Activated T-cell treated with anti-CD3 and anti-CD28 coated beads for 1 hour (primary cell): ENCODE results near the gene KLF3.

Experiments used
- DNase-seq: peaks from one replicate; pipeline ENCODE4 v3.0.0-alpha.2; 2020; ENCODE audit warnings: low read depth

The KLF3 gene

DNA sequence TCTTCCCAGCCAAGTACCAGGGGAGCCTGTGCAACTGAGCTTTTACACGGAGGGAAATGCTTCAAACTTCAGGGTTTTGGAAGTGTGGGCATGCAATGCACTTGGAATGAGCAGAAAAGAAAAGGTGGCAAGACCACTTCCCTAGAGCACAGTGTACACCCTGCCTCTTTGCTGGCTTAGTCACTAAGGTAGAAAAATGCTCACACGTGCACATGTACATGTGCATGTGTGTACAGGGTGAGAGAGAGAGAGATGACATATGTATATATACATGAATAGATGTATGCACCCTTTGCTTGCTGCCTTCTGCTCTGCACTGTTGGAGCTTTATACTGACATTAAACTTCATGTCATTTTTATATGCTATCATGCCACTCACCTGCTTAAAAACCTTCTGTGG lies 7.9 kb upstream of the KLF3 start:
- no peak for DNase-seq

DNA sequence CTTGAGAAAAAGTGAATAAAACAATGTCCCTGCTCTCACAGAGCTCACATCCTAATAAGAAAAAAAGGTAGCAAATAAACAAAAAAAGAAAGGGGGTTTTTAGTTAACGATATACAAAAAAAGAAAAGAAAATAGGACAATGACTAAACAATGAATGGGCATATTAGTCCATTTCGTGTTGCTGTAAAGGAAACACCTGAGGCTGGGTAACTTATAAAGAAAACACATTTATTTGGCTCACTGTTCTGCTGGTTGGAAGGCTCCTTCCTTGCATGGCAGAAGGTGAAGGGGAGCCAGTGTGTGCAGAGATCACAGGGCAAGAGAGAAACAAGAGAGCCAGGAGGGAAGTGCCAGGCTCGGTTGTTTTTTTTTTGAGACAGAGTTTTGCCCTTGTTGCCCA lies 4.7 kb upstream of the KLF3 start:
- DNase-seq = no peak

DNA sequence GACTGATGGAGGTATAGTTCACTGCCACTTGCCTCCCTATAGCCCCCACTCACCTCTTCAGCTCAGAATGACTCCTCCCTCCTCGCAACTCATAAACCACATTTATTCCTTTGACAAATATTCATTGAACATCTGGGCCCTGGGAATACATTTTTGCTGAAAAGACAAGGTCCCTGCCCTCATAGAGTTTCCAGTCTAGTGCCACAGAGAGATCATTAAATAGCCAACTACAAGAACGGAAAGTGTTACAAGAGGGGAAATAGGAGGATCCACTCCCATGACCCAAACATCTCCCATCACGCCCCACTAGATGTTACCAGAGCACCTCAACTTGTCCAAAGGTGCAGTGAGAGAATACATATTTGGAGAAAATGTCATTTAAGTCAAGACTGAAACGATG lies 3.2 kb upstream of the KLF3 start:
- DNase-seq = no peak

DNA sequence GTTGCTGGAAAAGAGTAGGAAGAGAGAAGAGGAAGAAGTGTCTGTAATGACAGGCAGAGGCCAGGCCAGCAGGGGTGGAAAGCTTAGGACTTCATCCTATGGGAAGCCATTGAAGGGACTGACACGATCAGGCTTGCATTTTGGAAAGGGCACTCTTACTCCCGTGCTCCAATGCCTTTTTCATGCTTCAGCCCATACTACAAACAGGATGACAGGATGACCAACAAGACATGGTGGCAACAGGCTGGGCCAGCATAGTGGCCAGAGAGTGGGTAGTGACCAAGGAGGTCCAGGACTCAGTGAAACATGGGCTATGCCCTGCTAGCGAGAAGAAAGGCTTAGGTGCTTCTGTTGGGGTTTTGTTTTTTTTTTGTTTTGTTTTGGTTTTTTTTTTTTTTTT lies 2.6 kb upstream of the KLF3 start:
- DNase-seq = no peak

DNA sequence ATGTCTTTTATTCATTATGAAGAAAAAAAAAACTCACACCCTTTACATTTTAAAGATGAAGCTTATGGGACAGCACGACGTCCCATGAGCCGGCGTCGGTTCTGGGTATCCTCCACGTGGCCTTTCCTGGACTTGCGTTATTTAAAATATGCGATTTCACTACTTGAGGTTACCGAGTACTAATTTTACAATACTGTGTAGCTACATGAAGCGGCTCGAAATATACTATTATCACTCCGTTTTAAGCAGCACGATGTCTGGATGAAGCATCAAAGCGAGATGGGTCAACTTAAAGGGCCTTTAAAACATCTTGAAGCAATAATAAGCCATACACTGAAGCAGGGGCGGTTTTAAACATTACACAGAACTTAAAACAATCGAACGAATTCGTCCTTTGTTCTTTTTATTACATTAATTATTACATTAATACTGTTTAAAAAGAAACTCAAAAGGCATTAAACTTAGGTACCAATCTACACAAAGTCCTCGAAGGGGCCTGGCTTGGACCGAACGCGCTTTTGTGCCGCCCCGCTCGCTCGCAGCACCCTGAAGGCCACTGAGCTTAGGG lies 1.4 kb upstream of the KLF3 start:
- no peak for DNase-seq

DNA sequence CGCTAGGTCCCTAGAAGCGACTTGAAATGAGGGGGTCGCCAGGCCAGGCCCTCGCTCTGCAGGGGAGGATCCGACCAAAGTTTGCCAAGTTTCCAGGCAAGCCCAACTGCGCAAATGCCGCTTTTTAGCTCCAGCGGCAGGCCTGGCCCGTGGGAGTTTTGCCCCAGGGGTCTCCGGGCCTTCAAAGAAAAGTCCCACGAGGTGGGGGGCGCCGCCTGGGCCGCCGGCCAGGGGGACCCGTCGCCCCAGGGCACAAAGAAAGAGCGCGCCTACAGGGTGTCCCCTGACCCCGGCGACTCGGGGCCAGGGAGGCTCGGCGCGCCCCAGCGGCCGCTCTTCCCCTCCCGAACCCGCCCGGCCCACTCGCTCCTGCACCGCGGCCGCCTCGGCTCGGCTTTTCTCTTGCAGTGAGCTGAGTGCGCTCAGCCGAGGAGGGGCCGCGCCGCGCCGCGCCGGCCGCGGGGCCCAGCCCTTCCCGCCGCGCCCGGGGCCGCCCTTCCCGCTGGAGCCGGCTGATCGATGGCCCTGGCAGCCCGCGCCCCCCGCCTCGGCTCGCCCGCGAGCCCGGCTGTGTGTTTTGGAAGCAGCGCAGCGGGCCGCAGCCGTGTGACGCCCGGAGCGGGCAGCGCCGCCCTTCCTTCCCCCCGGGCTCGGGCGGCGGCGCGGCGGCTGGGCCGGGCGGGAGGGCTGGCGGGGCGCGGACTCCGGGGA lies 754 bp upstream of the KLF3 start:
- no peak for DNase-seq

DNA sequence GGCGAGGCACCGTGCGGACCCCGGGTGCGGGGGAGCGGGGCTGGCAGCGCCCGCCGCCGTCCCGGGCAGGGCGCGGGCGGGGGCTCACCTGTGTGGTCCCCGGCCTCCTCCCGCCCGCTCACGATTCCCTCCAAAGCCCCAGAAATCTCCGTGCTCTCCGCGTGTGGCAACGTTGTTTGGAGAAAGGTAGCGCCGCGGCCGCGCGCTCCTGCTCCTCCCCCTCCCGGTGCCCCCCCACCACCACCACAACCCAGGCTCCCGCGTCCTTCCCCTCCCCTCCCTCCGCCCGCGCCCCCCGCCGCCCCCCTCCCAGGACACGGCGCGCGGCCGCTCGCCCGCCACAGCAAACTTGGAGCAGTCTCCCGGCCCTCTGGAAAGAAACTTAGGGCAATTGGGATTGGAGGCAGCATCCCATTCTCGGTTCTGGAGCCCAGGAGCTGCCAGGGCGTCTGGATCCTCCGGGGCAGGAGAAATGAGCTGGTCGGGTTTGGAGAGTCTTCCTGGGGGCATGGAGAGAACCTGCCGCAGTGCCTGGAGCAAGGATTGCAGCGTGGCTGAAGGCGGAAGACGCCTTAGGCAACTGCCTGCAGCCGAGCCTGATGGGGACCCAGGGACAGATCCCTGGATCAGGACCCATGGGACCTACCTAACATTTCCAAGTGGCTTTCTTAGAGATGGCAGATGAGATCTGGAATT lies 855 bp downstream of the KLF3 start:
- peak; percentile 35 for DNase-seq

DNA sequence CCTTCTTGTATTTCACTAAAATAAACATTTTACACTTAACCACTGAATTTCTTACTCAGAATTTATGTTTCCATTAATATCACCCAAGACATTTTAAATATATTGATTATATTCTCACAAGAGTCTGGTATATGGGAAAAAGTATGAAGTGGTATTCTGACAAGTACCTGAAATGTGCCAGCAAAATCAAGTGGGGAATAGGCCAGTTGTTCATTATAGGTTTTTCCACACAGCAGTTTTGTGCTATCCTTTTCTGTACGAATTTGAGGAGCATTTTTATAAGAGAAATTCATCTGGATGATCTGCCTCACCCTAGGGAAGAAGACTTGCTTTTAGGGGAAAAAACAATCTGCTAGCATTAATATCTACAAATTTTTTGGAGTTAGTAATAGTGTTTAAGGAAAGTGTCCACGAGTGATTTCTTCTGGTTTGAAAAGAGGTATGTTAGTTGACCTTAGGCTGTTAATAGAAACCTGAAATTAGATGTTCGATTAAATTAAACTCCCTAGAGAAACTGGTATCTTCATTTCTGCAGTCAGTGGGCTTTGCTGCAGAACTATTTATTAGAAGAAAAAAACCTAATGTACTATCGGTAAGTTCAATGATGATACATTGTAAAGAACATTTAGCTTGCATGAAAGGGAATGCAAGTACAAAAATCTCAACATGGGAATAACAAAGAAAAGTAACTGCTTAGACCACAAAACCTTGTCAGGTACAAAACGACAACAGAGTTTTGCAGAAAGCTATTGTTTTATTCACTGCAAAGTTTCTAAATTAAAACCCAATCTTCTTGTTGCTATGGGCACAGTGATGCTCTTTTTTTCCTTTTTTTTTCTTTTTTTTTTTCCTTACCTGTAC lies 1.8 kb downstream of the KLF3 start:
- DNase-seq = no peak

DNA sequence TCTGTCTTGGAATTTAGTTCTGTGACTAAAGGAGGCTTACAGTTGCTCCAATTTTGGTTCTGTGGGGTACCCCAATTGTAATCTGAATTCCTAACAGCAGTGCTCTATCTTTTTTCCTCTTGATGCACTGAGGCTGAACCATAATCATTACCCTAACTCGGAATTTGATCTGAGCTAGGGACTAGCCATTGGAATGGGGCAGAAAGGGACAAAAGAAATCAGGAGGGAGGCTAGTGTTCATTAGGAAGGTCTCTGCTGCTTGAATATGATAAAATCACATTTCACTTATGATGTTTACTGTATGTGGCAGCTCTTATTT lies 2.7 kb downstream of the KLF3 start:
- DNase-seq = no peak

DNA sequence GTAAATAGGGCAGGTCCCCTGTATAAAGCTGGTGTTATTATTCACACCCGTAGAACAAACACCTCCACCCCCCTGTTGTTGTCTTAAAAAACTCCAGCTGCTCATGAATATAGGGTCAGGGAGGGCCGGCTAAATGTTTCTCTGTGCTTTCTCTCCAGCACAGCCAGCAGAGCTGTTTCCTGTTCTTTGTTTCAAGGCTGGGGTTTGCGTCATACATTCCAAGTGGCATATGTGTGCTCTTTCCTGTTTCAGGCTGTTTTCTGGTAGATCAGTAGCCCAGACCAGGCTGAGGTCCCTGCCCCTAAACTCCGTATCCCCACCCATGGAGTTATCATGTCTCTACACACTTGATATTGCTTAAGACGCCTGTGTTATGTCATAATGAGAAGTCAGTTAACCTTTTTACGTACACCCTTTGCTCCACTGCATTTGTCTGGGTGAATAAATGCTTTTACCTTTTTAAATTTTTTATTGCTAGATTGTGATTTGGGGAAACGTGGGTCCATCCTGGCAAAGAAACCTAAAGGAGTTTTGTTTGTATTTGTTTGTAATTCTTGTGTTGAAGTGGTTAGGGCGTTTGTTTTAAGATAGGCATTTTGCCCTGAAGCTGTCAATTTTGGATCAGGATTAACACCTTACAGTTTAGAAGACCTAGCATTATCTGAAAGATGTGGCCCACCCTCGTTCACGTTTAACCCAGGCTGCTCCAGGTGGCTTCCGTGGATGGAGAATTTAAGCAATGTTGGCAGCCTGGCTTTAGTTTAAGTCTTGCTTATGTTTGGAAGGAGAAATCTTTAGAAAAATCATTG lies 3.3 kb downstream of the KLF3 start:
- no peak for DNase-seq

DNA sequence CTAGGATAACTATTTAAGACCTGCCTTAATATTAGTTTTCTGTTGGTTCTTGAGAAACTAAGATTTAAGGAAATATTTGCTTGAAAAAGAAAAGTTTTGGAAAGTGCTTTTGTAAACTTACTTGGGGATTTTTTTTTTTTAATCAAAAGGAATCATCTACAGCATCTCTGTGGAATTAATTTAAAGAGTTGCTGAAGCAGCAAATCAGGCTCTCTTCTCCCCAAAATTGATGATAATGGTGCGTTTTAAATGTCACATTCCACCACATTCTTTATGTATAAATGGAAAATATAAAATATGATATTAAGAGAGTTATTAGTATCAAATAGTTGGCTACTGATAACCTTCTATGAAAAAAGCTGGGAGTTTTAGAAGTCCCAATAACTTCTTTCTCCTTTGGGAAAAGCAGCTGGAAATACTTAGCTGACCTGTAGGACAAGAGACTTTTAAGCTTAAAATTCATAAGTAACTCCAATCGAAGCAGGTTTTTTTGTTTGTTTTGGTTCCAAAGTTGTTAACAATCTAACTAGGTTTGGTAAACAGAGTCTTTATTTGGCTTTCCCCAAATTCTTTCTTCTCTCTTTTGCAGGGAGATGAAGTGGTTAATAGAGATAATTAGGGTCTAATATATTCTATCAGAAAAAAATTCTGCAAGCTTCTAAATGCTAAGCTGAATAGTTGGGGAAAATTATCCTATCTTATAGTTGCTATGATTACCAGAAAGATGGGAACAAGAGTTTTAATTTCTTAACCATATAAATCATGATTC lies 4.4 kb downstream of the KLF3 start:
- DNase-seq = no peak

DNA sequence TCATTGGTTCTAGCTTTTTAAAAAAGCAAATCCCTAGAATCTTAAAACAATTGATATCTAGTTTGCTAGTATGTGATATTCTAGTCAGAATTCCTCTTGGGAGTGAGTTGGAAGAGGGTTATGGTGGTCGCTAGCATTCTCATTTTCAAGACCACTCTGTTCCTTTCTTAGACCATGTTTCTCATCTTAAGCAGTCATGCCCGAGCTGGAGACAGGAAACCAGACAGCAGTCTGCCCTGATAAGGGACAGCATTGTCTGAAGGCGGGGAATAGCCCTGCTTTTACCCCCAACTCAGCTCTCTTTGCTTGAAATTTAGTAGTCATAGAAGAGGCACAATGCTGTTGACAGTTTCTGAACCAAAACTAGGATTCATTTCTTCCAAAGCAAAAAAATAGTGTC lies 5.2 kb downstream of the KLF3 start:
- DNase-seq = no peak

DNA sequence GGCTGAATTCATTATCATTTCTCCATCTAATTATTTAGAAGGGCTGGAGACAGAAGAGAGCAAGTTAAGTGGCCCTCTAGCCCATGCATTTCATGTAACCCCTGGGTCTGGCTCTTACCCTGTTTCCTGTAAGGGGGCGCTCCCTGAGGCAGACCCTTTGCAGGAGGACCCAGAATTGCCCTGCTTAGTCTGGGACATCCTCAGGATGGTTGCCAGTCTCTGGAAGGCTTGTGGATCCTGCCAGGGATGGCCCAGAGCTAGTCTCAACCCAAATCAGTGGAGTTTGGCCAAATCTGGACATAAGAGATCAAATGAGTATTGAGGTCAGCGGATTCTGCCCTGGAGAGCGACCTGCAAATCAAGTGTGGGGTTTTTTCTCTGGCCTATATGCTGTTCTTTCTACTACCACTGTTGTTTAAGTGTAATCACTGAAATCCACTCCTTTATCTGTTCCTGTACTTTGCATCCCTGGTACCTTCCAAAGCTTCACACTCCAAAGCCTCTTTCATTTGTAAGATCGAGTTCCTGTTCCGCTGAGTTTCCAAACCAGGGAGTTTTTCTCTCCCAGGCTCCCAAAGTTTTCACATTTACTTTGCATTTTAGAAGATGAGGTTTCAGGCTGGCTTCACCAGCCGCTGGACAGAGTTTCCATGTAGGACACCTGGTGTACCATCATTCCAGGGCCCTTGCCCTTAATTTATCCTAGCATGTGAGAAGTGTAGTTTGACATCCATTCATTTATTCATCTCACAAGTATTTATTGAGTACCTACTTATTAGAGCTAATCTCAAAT lies 6.3 kb downstream of the KLF3 start:
- no peak for DNase-seq

DNA sequence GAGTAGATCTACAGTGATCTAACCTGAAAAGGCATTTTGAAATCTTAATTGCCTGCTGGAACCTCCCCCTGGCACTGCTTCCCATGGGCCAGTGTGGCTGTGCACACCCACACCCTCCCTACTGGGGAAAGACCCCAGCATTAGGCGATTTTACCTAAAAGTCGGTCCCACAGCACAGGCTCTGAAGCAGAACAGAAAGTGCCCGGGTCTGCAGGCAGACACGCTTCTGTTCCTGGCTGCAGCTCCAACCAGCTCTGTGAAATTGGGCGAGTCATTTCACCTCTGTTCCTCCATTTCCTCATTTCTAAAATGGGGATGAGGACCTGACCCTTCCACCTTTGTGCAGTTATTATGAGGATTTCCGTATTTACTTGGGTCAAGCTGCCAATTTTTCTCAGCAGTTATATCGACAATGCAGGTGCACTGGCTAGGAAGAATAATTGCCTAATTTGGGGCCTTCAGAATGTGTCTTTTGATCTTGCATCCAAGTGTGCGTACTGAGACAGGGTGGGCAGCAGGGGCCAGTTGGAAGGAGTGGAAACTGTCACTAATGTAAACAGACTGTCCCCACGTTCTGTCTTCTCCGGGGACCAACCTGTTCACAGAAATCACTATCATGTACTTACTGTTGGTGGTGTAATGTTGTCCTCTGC lies 7.1 kb downstream of the KLF3 start:
- no peak for DNase-seq

DNA sequence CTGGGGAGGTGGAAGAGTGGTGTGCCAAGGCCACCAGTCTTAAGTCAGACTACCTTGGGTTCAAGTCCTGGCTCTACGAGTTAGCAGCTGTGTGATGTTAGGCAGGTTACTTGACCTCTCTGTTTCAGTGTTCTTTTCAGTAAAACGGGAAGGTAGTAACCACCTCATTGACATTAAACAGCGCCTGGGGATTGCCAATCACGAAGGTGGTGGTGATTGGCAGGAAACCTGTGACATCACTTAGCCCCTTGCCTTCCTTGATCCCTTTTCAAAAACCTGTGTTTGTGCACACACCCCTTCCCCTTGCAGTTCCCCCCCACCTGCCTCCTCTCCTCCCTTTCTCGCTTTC lies 7.6 kb downstream of the KLF3 start:
- no peak for DNase-seq

DNA sequence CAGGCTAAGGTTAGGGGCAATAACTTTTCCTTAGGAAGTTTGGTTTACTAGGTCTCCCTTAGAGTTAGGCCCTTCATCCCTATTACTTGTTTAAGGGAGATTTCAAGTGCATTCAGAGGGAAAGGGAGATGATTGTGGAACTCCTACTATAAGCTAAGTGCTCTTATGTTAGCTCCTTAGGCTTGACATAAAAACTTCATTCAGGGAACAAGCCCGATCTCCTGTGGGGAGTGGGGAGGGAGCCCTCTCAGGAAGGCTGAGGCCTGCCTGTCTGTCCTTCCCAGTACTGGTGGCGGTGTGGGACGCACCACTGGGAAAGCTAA lies 8.0 kb downstream of the KLF3 start:
- DNase-seq = no peak

DNA sequence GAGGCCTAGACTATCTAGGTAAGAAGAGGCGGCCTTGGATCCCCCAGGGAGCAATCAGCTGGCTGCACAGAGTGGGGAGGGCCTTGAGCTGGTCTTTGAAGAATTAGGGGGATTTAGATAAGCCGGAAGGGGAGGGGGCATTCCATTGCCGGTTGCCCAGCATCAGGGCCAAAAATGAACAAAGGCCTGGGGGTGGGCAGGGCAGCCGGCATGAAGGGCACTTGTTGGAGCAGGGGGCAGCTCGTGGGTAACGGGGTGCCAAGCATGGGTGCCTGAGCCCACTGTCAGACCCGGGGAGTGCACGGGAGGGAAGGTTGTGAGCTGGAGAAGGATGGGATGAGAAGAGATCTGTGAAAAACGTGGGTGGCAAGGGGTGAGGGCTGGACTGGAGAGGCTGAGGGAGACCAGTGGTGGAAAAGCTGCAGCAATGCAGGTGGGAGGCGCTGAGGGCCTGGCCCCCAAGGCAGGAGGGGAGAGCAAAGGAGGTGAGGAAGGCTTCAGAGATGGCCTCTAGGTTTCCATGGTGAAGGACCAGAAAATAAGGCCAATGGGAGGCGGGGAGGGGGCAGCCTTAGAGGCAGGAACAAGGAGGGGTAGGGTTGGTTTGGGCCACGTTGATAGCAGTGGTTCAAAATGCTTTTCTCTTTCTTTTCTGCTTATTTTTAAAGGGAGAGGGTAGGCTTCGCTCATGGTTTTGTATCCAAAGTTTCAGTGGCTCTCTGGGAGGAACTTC lies 8.6 kb downstream of the KLF3 start:
- DNase-seq = no peak

DNA sequence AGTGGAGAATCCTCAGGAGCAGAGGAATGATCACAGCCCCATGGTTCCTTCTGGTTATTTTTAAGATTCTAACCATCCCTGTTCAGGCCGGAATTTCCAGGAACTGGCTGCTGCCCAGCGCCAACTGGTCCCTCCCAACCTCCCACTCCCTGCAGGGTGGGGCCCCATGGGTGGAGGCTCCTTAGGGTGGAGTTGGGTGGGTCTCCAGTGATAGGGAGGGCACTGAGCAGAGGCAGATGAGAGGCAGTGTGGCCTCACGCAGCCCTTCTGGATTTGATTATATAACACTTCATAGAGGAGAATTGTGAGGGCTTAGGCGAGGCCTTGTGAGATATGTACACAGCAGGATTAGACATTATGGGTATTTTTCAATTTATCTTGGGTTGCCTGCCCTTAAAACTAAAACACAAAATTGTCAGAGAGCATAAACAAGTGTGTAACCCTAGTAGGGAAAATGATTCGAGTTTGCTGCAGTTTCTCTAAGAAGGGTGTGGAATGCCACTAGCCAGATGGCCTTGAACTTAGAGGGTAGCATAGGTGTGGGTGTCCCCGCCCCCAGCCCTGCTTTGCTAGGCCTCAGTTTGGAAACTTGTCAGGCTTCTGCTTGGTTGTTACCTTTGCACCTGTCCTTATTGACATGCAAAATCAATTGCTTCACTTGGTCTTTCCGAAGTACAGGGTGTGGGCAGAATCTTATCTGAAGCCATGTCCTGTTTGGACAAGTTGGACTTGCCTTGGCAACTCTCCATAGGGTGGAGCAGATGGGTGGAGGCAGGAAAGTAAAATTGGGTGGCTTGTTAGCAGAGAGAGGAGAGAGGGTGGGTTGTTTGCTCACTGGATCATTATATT lies 9.4 kb downstream of the KLF3 start:
- DNase-seq = no peak
